Activated CD8-positive, alpha-beta T cell treated with anti-CD3 and anti-CD28 coated beads for 36 hours (primary cell): Measurements from ENCODE around the gene OR2M3. TPM values are rescaled to one million over a fixed set of nuclear protein-coding genes. Genes with fewer than 3 reads are reported as not detected.
A peak's percentile ranks its signal among the peaks of the same experiment; 100 is the strongest.
"Not testable (repeated sequence)": the region's sequence is repeated elsewhere in the genome, so short reads cannot be mapped to it uniquely, and the experiment has no call there.

Experiments used
- ATAC-seq: fragments of 200-7000 bp; cut with Tn5 transposase; one replicate; pipeline ENCODE4 v1.10.0; 2021; ENCODE audit warnings: mild to moderate bottlenecking, moderate library complexity
- CTCF ChIA-PET: fragments of 350-600 bp; sonication (Branson Sonifier 250); formaldehyde crosslinking; loops from one replicate; lab custom pipeline; 2021; ENCODE audit warnings: antibody characterized with exemption; lab: Charles Lee
- POLR2A ChIA-PET: fragments of 350-600 bp; sonication (Branson Sonifier 250); formaldehyde crosslinking; loops from one replicate; lab custom pipeline; 2021; ENCODE audit warnings: antibody characterized with exemption; lab: Charles Lee
- DNase-seq: peaks from one replicate; pipeline ENCODE4 v3.0.0-alpha.2; 2020
- H3K27ac Mint-ChIP-seq: one replicate; pipeline ENCODE4 v1.8.0; 2021; ENCODE audit warnings: mild to moderate bottlenecking, mixed read lengths
- H3K27me3 Mint-ChIP-seq: one replicate; pipeline ENCODE4 v1.8.0; 2021; ENCODE audit warnings: mixed read lengths
- H3K36me3 Mint-ChIP-seq: one replicate; pipeline ENCODE4 v1.8.0; 2021; ENCODE audit warnings: low read depth, mixed read lengths
- H3K4me1 Mint-ChIP-seq: one replicate; pipeline ENCODE4 v1.8.0; 2021; ENCODE audit warnings: low read depth, mixed read lengths
- H3K4me3 Mint-ChIP-seq: one replicate; pipeline ENCODE4 v1.8.0; 2021; ENCODE audit warnings: mild to moderate bottlenecking, moderate library complexity, mixed read lengths
- H3K9me3 Mint-ChIP-seq: one replicate; pipeline ENCODE4 v1.8.0; 2021; ENCODE audit warnings: mixed read lengths
- intact Hi-C: fragments of 100-400 bp; cut with micrococcal nuclease; formaldehyde crosslinking; loops from one replicate; pipeline ENCODE4 v1.10.0; 2022
- total RNA-seq, 2 experiments: library from RNA; stranded (reverse); gene quantifications; one replicate each; pipeline ENCODE4 v1.2.3, GENCODE V29; 2021
- TF ChIP-seq, protein P1 (sequence below): fragments of 200-600 bp; IDR thresholded peaks from one replicate; pipeline ENCODE4 v1.8.0; 2022; ENCODE audit warnings: antibody characterized with exemption, mild to moderate bottlenecking

The OR2M3 gene
- total RNA-seq, 2 experiments from 2014 or later, result not detected

DNA sequence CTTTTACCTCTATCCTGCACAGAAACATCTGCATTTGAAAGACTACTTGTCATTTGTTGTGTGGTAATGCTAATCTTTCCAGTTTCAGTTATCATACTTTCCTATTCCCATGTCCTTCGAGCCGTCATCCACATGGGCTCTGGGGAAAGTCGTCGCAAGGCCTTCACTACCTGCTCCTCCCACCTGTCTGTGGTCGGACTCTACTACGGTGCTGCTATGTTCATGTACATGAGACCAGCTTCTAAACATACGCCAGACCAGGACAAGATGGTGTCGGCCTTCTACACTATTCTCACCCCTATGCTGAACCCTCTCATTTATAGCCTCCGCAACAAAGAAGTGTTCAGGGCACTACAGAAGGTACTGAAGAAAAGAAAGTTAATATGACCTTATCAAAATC lies 42.4 kb downstream of the OR2M3 start:
- H3K9me3 Mint-ChIP-seq, result no peaks in the 10 kb centered on the region
- no peaks in the 10 kb centered on the region for H3K36me3 Mint-ChIP-seq
- ChIA-PET CTCF (no interaction called here), POLR2A (no interaction called here)
- H3K4me1 Mint-ChIP-seq, result peaks cover 2% of the 10 kb centered on the region
- H3K27ac Mint-ChIP-seq, result no peak overlapping the region
- no peak for ATAC-seq
- peaks cover 18% of the 10 kb centered on the region for H3K27me3 Mint-ChIP-seq
- DNase-seq, result no peak
- intact Hi-C loops, result no loop called here
- TF ChIP-seq, protein P1, sequence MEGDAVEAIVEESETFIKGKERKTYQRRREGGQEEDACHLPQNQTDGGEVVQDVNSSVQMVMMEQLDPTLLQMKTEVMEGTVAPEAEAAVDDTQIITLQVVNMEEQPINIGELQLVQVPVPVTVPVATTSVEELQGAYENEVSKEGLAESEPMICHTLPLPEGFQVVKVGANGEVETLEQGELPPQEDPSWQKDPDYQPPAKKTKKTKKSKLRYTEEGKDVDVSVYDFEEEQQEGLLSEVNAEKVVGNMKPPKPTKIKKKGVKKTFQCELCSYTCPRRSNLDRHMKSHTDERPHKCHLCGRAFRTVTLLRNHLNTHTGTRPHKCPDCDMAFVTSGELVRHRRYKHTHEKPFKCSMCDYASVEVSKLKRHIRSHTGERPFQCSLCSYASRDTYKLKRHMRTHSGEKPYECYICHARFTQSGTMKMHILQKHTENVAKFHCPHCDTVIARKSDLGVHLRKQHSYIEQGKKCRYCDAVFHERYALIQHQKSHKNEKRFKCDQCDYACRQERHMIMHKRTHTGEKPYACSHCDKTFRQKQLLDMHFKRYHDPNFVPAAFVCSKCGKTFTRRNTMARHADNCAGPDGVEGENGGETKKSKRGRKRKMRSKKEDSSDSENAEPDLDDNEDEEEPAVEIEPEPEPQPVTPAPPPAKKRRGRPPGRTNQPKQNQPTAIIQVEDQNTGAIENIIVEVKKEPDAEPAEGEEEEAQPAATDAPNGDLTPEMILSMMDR, result no peak
- H3K4me3 Mint-ChIP-seq, result no peak overlapping the region

DNA sequence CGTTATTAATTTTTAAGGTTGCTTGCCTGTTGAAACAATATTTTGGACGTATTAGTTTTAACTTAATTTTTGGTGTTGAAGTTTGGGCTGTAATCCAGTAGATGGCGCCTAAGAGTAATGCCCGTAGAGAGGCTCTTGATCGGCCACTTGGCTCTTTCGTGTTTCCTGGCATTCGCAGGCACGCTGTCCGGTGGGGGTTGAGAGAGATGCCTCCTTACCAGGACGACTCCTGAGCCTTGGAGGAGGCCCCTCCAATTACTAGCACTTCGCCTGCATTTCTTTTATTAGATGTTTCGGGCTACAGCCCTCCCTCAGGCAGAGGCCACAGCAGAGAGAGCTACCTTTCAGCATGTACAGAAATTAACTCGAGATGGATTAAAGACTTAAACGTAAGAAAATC lies 46.1 kb downstream of the OR2M3 start:
- TF ChIP-seq, protein P1, result peak; percentile 75
- ChIA-PET POLR2A (no interaction called here), CTCF (interaction anchor here (0.7 to 1.9 kb wide), 12 partner anchors 8 to 563 kb away, joined by 3 to 7 read pairs (median 3); no protein-coding TSS in a partner anchor)
- Mint-ChIP-seq H3K36me3 (no peaks in the 10 kb centered on the region), H3K4me1 (peaks cover 2% of the 10 kb centered on the region), H3K4me3 (no peak overlapping the region), H3K9me3 (no peaks in the 10 kb centered on the region), H3K27ac (no peak overlapping the region), H3K27me3 (peaks cover 17% of the 10 kb centered on the region)
- intact Hi-C loops, result no loop called here
- ATAC-seq, result peak; percentile 64
- DNase-seq, result peak; percentile 33

DNA sequence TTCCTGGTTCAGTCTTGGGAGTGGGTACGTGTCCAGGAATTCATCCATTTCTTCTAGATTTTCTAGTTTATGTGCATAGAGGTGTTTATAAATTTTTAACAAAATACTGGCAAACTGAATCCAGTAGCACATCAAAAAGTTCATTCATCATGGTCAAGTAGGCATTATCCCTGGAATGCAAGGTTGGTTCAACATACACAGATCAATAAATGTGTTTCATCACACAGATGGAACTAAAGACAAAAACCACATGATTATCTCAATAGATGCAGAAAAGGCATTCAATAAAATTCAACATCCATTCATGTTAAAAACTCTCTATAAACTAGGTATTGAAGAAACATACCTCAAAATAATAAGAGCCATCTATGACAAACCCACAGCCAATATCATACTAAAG lies 62.2 kb downstream of the OR2M3 start:
- POLR2A ChIA-PET, H3K27ac Mint-ChIP-seq, intact Hi-C loops, H3K4me3 Mint-ChIP-seq, H3K4me1 Mint-ChIP-seq, DNase-seq, H3K27me3 Mint-ChIP-seq, H3K36me3 Mint-ChIP-seq, ATAC-seq: not testable (repeated sequence)
- CTCF ChIA-PET, result interaction anchor here (1.0 kb wide), 1 partner anchor 16 kb away, joined by 3 read pairs; no protein-coding TSS in a partner anchor
- H3K9me3 Mint-ChIP-seq, result peaks cover 18% of the 10 kb centered on the region

Other genes with a start within 250 kb of the OR2M3 start
- under 1 TPM; 0.29 to 0.34 TPM for gene OR2L8, start 248.4 kb upstream of the OR2M3 start, total RNA-seq
- gene OR2AK2, start 232.0 kb upstream of the OR2M3 start, total RNA-seq, result not detected
- not detected for gene OR2L5, start 183.6 kb upstream of the OR2M3 start, total RNA-seq
- under 1 TPM in 1 of 2 experiments, not detected in 1; 0.07 TPM for gene OR2L2, start 167.2 kb upstream of the OR2M3 start, total RNA-seq
- not detected for gene OR2L3, start 150.4 kb upstream of the OR2M3 start, total RNA-seq
- not detected for gene OR2L13, start 102.1 kb upstream of the OR2M3 start, total RNA-seq
- not detected for gene OR2M5, start 52.1 kb upstream of the OR2M3 start, total RNA-seq
- not detected for gene OR2M2, start 22.4 kb upstream of the OR2M3 start, total RNA-seq
- not detected for gene OR2M4, start 34.2 kb downstream of the OR2M3 start, total RNA-seq
- not detected for gene OR2T33, start 80.7 kb downstream of the OR2M3 start, total RNA-seq
- gene OR2T12, start 106.2 kb downstream of the OR2M3 start, total RNA-seq, result not detected
- gene OR2M7, start 127.3 kb downstream of the OR2M3 start, total RNA-seq, result not detected
- gene OR14C36, start 151.5 kb downstream of the OR2M3 start, total RNA-seq, result not detected
- gene OR2T4, start 164.4 kb downstream of the OR2M3 start, total RNA-seq, result not detected
- not detected for gene OR2T6, start 178.5 kb downstream of the OR2M3 start, total RNA-seq
- not detected for gene OR2T1, start 205.8 kb downstream of the OR2M3 start, total RNA-seq
- not detected for gene OR2T2, start 248.4 kb downstream of the OR2M3 start, total RNA-seq